Activated CD4-positive, alpha-beta T cell treated with anti-CD3 and anti-CD28 coated beads, Interleukin-2, amount 10 ng/mL, durations not matched to agents 7 days and 5 days (primary cell): ENCODE measurements around the gene NKPD1. TPM values are rescaled to one million over a fixed set of nuclear protein-coding genes. Genes with fewer than 3 reads are reported as not detected.
"Not testable (repeated sequence)": the region's sequence is repeated elsewhere in the genome, so short reads cannot be mapped to it uniquely, and the experiment has no call there.

Source experiments
- CTCF ChIA-PET: fragments of 350-600 bp; sonication (Branson Sonifier 250); formaldehyde crosslinking; loops from one replicate; lab custom pipeline; 2021; ENCODE audit warnings: antibody characterized with exemption; lab: Charles Lee
- POLR2A ChIA-PET: fragments of 350-600 bp; sonication (Branson Sonifier 250); formaldehyde crosslinking; loops from one replicate; lab custom pipeline; 2021; ENCODE audit warnings: antibody characterized with exemption; lab: Charles Lee
- DNase-seq: peaks from one replicate; pipeline ENCODE4 v3.0.0-alpha.2; 2020
- H3K27ac Mint-ChIP-seq: one replicate; pipeline ENCODE4 v1.8.0; 2021; ENCODE audit warnings: mild to moderate bottlenecking, moderate library complexity, mixed read lengths
- H3K27me3 Mint-ChIP-seq: one replicate; pipeline ENCODE4 v1.8.0; 2021; ENCODE audit warnings: mixed read lengths
- H3K36me3 Mint-ChIP-seq: one replicate; pipeline ENCODE4 v1.8.0; 2021; ENCODE audit warnings: low read depth, mixed read lengths
- H3K4me1 Mint-ChIP-seq: one replicate; pipeline ENCODE4 v1.8.0; 2021; ENCODE audit warnings: mixed read lengths
- H3K4me3 Mint-ChIP-seq: one replicate; pipeline ENCODE4 v1.8.0; 2021; ENCODE audit warnings: mild to moderate bottlenecking, moderate library complexity, mixed read lengths
- H3K9me3 Mint-ChIP-seq: one replicate; pipeline ENCODE4 v1.8.0; 2021; ENCODE audit warnings: mixed read lengths
- total RNA-seq, 2 experiments: library from RNA; stranded (reverse); gene quantifications; one replicate each; pipeline ENCODE4 v1.2.3, GENCODE V29; 2021

NKPD1 gene
- total RNA-seq, 2 experiments from 2014 or later, result 0.17 TPM; not detected in 1

GRCh38 chr19:45125975-45126493 is 34.7 kb downstream of the NKPD1 start:
- Mint-ChIP-seq H3K27ac (no peak overlapping the region), H3K4me1 (peaks cover 24% of the 10 kb centered on the region), H3K4me3 (no peak overlapping the region), H3K27me3 (no peaks in the 10 kb centered on the region), H3K36me3 (no peaks in the 10 kb centered on the region), H3K9me3 (no peaks in the 10 kb centered on the region)
- DNase-seq, result peak; percentile 81
- ChIA-PET POLR2A (no interaction called here), CTCF (interaction anchor here (0.9 to 2.4 kb wide), 4 partner anchors 12 to 34 kb away, joined by 3 to 10 read pairs (median 4); no protein-coding TSS in a partner anchor)

- no peak for DNase-seq
Measured at GRCh38 chr19:45125360-45125759, 35.4 kb downstream of the NKPD1 start.

GRCh38 chr19:45124021-45124420 is 36.8 kb downstream of the NKPD1 start:
- Mint-ChIP-seq H3K4me1 (peaks cover 38% of the 10 kb centered on the region), H3K27ac (peak overlapping the region; percentile 3), H3K36me3 (no peaks in the 10 kb centered on the region), H3K4me3 (no peak overlapping the region), H3K9me3 (no peaks in the 10 kb centered on the region), H3K27me3 (no peaks in the 10 kb centered on the region)
- ChIA-PET CTCF (interaction anchor here (1.6 kb wide), 1 partner anchor 65 kb away, joined by 5 read pairs; no protein-coding TSS in a partner anchor), POLR2A (no interaction called here)
- DNase-seq, result no peak

More at GRCh38 chr19:45125360-45125759, 35.4 kb downstream of the NKPD1 start:
- no peaks in the 10 kb centered on the region for H3K36me3 Mint-ChIP-seq
- H3K27me3 Mint-ChIP-seq, result no peaks in the 10 kb centered on the region
- H3K4me1 Mint-ChIP-seq, result peaks cover 29% of the 10 kb centered on the region
- H3K27ac Mint-ChIP-seq, result no peak overlapping the region
- H3K9me3 Mint-ChIP-seq, result no peaks in the 10 kb centered on the region
- POLR2A ChIA-PET, result no interaction called here
- H3K4me3 Mint-ChIP-seq, result no peak overlapping the region
- CTCF ChIA-PET, result interaction anchor here (0.9 to 2.4 kb wide), 5 partner anchors 11 to 121 kb away, joined by 3 to 10 read pairs (median 5); no protein-coding TSS in a partner anchor

- ChIA-PET CTCF (no interaction called here), POLR2A (no interaction called here)
- Mint-ChIP-seq H3K36me3 (no peaks in the 10 kb centered on the region), H3K4me1 (peaks cover 43% of the 10 kb centered on the region), H3K27me3 (no peaks in the 10 kb centered on the region), H3K9me3 (no peaks in the 10 kb centered on the region), H3K27ac (no peak overlapping the region), H3K4me3 (no peak overlapping the region)
- no peak for DNase-seq
Measured at GRCh38 chr19:45123440-45123850, 37.3 kb downstream of the NKPD1 start.

GRCh38 chr19:45122832-45123231 is 38.0 kb downstream of the NKPD1 start:
- no peaks in the 10 kb centered on the region for H3K36me3 Mint-ChIP-seq
- H3K27me3 Mint-ChIP-seq, result no peaks in the 10 kb centered on the region
- no peak overlapping the region for H3K27ac Mint-ChIP-seq
- POLR2A ChIA-PET, result no interaction called here
- H3K9me3 Mint-ChIP-seq, result no peaks in the 10 kb centered on the region
- DNase-seq, result no peak
- CTCF ChIA-PET, result no interaction called here
- peaks cover 50% of the 10 kb centered on the region for H3K4me1 Mint-ChIP-seq
- no peak overlapping the region for H3K4me3 Mint-ChIP-seq

GRCh38 chr19:45121827-45122345 is 38.9 kb downstream of the NKPD1 start:
- Mint-ChIP-seq H3K4me1 (peaks cover 59% of the 10 kb centered on the region), H3K36me3 (no peaks in the 10 kb centered on the region), H3K27me3 (no peaks in the 10 kb centered on the region), H3K9me3 (no peaks in the 10 kb centered on the region), H3K4me3 (no peak overlapping the region), H3K27ac (peak overlapping the region; percentile 76)
- ChIA-PET POLR2A (no interaction called here), CTCF (no interaction called here)
- no peak for DNase-seq

GRCh38 chr19:45119582-45119981 is 41.2 kb downstream of the NKPD1 start:
- H3K27me3 Mint-ChIP-seq, result no peaks in the 10 kb centered on the region
- no peaks in the 10 kb centered on the region for H3K36me3 Mint-ChIP-seq
- no peaks in the 10 kb centered on the region for H3K9me3 Mint-ChIP-seq
- peak overlapping the region; percentile 36 for H3K27ac Mint-ChIP-seq
- POLR2A ChIA-PET, result no interaction called here
- H3K4me3 Mint-ChIP-seq, result no peak overlapping the region
- H3K4me1 Mint-ChIP-seq, result peaks cover 74% of the 10 kb centered on the region
- CTCF ChIA-PET, result interaction anchor here (0.6 to 1.6 kb wide), 3 partner anchors 27 to 203 kb away, joined by 3 to 6 read pairs (median 3); partner anchors contain the start of gene PPP1R37
- DNase-seq, result no peak

- Mint-ChIP-seq H3K27ac (peak overlapping the region; percentile 85), H3K4me1 (peaks cover 73% of the 10 kb centered on the region), H3K4me3 (peak overlapping the region; percentile 53)
- POLR2A ChIA-PET, H3K27me3 Mint-ChIP-seq, DNase-seq, H3K9me3 Mint-ChIP-seq, H3K36me3 Mint-ChIP-seq: not testable (repeated sequence)
- CTCF ChIA-PET, result interaction anchor here (0.6 to 1.6 kb wide), 6 partner anchors 11 to 117 kb away, joined by 3 to 6 read pairs (median 3); partner anchors contain the start of gene PPP1R37
Measured at GRCh38 chr19:45118591-45119355, 42.0 kb downstream of the NKPD1 start.

- no peak overlapping the region for H3K4me3 Mint-ChIP-seq
Measured at GRCh38 chr19:45118106-45118505, 42.7 kb downstream of the NKPD1 start.

GRCh38 chr19:45117671-45118070 is 43.1 kb downstream of the NKPD1 start:
- Mint-ChIP-seq H3K27me3 (no peaks in the 10 kb centered on the region), H3K4me1 (peaks cover 73% of the 10 kb centered on the region), H3K36me3 (no peaks in the 10 kb centered on the region), H3K27ac (no peak overlapping the region), H3K9me3 (no peaks in the 10 kb centered on the region), H3K4me3 (no peak overlapping the region)
- no peak for DNase-seq
- ChIA-PET CTCF (interaction anchor here (1.1 to 1.6 kb wide), 3 partner anchors 10 to 25 kb away, joined by 3 to 6 read pairs (median 6); partner anchors contain the start of gene PPP1R37), POLR2A (no interaction called here)

More at GRCh38 chr19:45118106-45118505, 42.7 kb downstream of the NKPD1 start:
- POLR2A ChIA-PET, result no interaction called here
- CTCF ChIA-PET, result interaction anchor here (0.6 to 1.6 kb wide), 4 partner anchors 10 to 56 kb away, joined by 3 to 6 read pairs (median 4); partner anchors contain the start of gene PPP1R37
- Mint-ChIP-seq H3K27ac (peak overlapping the region; percentile 64), H3K9me3 (no peaks in the 10 kb centered on the region), H3K36me3 (no peaks in the 10 kb centered on the region), H3K4me1 (peaks cover 73% of the 10 kb centered on the region), H3K27me3 (no peaks in the 10 kb centered on the region)
- DNase-seq, result no peak

- DNase-seq, result peak; percentile 48
- Mint-ChIP-seq H3K4me3 (peak overlapping the region; percentile 23), H3K27ac (peak overlapping the region; percentile 65), H3K4me1 (peaks cover 69% of the 10 kb centered on the region), H3K36me3 (no peaks in the 10 kb centered on the region), H3K27me3 (no peaks in the 10 kb centered on the region), H3K9me3 (no peaks in the 10 kb centered on the region)
- ChIA-PET POLR2A (no interaction called here), CTCF (interaction anchor here (1.3 kb wide), 1 partner anchor 19 kb away, joined by 6 read pairs; no protein-coding TSS in a partner anchor)
Measured at GRCh38 chr19:45117167-45117594, 43.6 kb downstream of the NKPD1 start.

- DNase-seq, result no peak
- peaks cover 57% of the 10 kb centered on the region for H3K4me1 Mint-ChIP-seq
- peak overlapping the region; percentile 50 for H3K27ac Mint-ChIP-seq
- H3K9me3 Mint-ChIP-seq, result no peaks in the 10 kb centered on the region
- H3K4me3 Mint-ChIP-seq, result peak overlapping the region; percentile 3
- POLR2A ChIA-PET, result no interaction called here
- CTCF ChIA-PET, result interaction anchor here (4.1 kb wide), 1 partner anchor 10 kb away, joined by 10 read pairs; no protein-coding TSS in a partner anchor
- H3K36me3 Mint-ChIP-seq, result no peaks in the 10 kb centered on the region
- no peaks in the 10 kb centered on the region for H3K27me3 Mint-ChIP-seq
Measured at GRCh38 chr19:45115809-45116615, 44.8 kb downstream of the NKPD1 start.
